H1 (cell line): ENCODE data around the gene AFG1L. TPM values are rescaled to one million over a fixed set of nuclear protein-coding genes. Genes with fewer than 3 reads are reported as not detected.

Experiments used
- CTCF ChIA-PET: fragments of 300-600 bp; sonication (Branson Sonifier 250); formaldehyde crosslinking; loops from one replicate; lab custom pipeline; 2021; ENCODE audit not compliant: partially characterized antibody; lab: Charles Lee
- POLR2A ChIA-PET: fragments of 300-600 bp; sonication (Branson Sonifier 250); formaldehyde crosslinking; loops from one replicate; lab custom pipeline; 2021; ENCODE audit warnings: inconsistent platforms; ENCODE audit not compliant: partially characterized antibody; lab: Charles Lee
- DNase-seq, 2 experiments: peaks; one replicate each; pipeline versions ENCODE4 v3.0.0 to v3.0.0-alpha.2; 2010 to 2022; ENCODE audit warnings: low spot score in 2 of 2, low read depth in 1 of 2, mixed read lengths in 1 of 2
- FAIRE-seq: peaks from 2 replicates; lab custom pipeline; 2011; peaks lifted over from hg19 to GRCh38; lab: Jason Lieb, UNC
- H2AFZ ChIP-seq: 2 replicates; pipeline ENCODE4 v1.8.1; 2012; ENCODE audit warnings: low read length, inconsistent platforms
- H2AK5ac ChIP-seq: 2 replicates; pipeline ENCODE4 v1.6.1; 2013; ENCODE audit warnings: low read depth, low read length
- H2BK120ac ChIP-seq: replicated peaks from 2 replicates; pipeline ENCODE3; 2013; ENCODE audit warnings: low read depth, low read length, inconsistent platforms
- H2BK12ac ChIP-seq: 2 replicates; pipeline ENCODE4 v1.6.1; 2013; ENCODE audit warnings: low read depth, low read length
- H2BK15ac ChIP-seq: 2 replicates; pipeline ENCODE4 v1.6.1; 2013; ENCODE audit warnings: low read length
- H2BK20ac ChIP-seq: 2 replicates; pipeline ENCODE4 v1.6.1; 2013; ENCODE audit warnings: low read length
- H2BK5ac ChIP-seq: 2 replicates; pipeline ENCODE4 v1.6.1; 2013; ENCODE audit warnings: low read depth, low read length
- H3K14ac ChIP-seq: 2 replicates; pipeline ENCODE4 v1.6.1; 2013; ENCODE audit warnings: inconsistent platforms; ENCODE audit not compliant: insufficient read length
- H3K18ac ChIP-seq: 2 replicates; pipeline ENCODE4 v1.6.1; 2013; ENCODE audit warnings: low read length; ENCODE audit errors: extremely low read depth
- H3K23ac ChIP-seq: 2 replicates; pipeline ENCODE4 v1.6.1; 2013; ENCODE audit warnings: inconsistent platforms; ENCODE audit not compliant: insufficient read length
- H3K23me2 ChIP-seq: 2 replicates; pipeline ENCODE4 v1.6.1; 2013; ENCODE audit warnings: low read depth, low read length
- H3K27ac ChIP-seq: 2 replicates; pipeline ENCODE4 v1.6.1; 2011; ENCODE audit warnings: low read depth, low read length, inconsistent platforms
- H3K27me3 ChIP-seq, 4 experiments: replicated peaks in 1 of 4; 1 replicate in 1 of 4; 2 replicates in 3 of 4; pipeline versions ENCODE4 v1.6.1 to v1.8.1; 2011 to 2013; ENCODE audit warnings: low read length in 3 of 4, mild to moderate bottlenecking in 3 of 4, inconsistent platforms in 2 of 4, mixed read lengths in 2 of 4, moderate library complexity in 1 of 4; ENCODE audit not compliant: control insufficient read depth in 3 of 4, insufficient read depth in 3 of 4; ENCODE audit errors: extremely low read depth in 1 of 4
- H3K36me3 ChIP-seq, 4 experiments: 2 replicates each; pipeline versions ENCODE4 v1.6.1 to v1.8.1; 2011 to 2013; ENCODE audit warnings: mild to moderate bottlenecking in 4 of 4, low read length in 3 of 4, moderate library complexity in 2 of 4, control low read depth in 1 of 4, inconsistent platforms in 1 of 4; ENCODE audit not compliant: insufficient read depth in 4 of 4, control insufficient read depth in 2 of 4
- H3K4ac ChIP-seq: replicated peaks from 2 replicates; pipeline ENCODE3; 2013; ENCODE audit warnings: low read length, low read depth, mixed read lengths, inconsistent platforms; ENCODE audit not compliant: insufficient read length
- H3K4me1 ChIP-seq, 4 experiments: replicated peaks in 1 of 4; 1 replicate in 1 of 4; 2 replicates in 3 of 4; pipeline versions ENCODE4 v1.6.1 to v1.8.1; 2011 to 2013; ENCODE audit warnings: low read length in 3 of 4, inconsistent platforms in 2 of 4, mixed read lengths in 1 of 4; ENCODE audit not compliant: insufficient read depth in 4 of 4, control insufficient read depth in 3 of 4
- H3K4me2 ChIP-seq, 2 experiments: 2 replicates each; pipeline versions ENCODE4 v1.6.1 to v1.8.1; 2011 to 2013; ENCODE audit warnings: low read depth in 2 of 2, low read length in 2 of 2, control low read depth in 1 of 2, inconsistent platforms in 1 of 2, mild to moderate bottlenecking in 1 of 2; ENCODE audit not compliant: insufficient read depth in 1 of 2
- H3K4me3 ChIP-seq, 4 experiments: fragments of 200-600, 300-600 bp in 1 of 4; sonication (generic), shearing (Covaris generic), sonication (Bioruptor Twin) in 1 of 4; 2 replicates each; pipeline versions ENCODE4 v1.5.1 to v1.8.1; 2011 to 2016; ENCODE audit warnings: low read length in 4 of 4, low read depth in 3 of 4, control low read depth in 2 of 4, inconsistent platforms in 2 of 4, mild to moderate bottlenecking in 2 of 4, mixed read lengths in 1 of 4, moderate library complexity in 1 of 4; ENCODE audit not compliant: insufficient read depth in 2 of 4; ENCODE audit errors: extremely low read depth in 1 of 4
- H3K56ac ChIP-seq: replicated peaks from 2 replicates; pipeline ENCODE3; 2013; ENCODE audit warnings: low read depth, mild to moderate bottlenecking, mixed read lengths, low read length, inconsistent platforms; ENCODE audit not compliant: insufficient read length
- H3K79me1 ChIP-seq: 2 replicates; pipeline ENCODE4 v1.6.1; 2013; ENCODE audit warnings: low read depth, low read length, control low read depth
- H3K79me2 ChIP-seq, 2 experiments: 2 replicates each; pipeline versions ENCODE4 v1.6.1 to v1.8.1; 2012 to 2013; ENCODE audit warnings: low read length in 2 of 2, mild to moderate bottlenecking in 2 of 2, inconsistent platforms in 1 of 2; ENCODE audit not compliant: insufficient read depth in 2 of 2, control insufficient read depth in 1 of 2
- H3K9ac ChIP-seq, 4 experiments: replicated peaks in 1 of 4; 1 replicate in 1 of 4; 2 replicates in 3 of 4; pipeline versions ENCODE4 v1.6.1 to v1.8.1; 2011 to 2013; ENCODE audit warnings: low read depth in 3 of 4, low read length in 3 of 4, control low read depth in 2 of 4, mild to moderate bottlenecking in 2 of 4, moderate library complexity in 2 of 4, inconsistent platforms in 1 of 4; ENCODE audit errors: extremely low read depth in 1 of 4
- H3K9me3 ChIP-seq, 2 experiments: 2 replicates each; pipeline versions ENCODE4 v1.6.1 to v1.8.1; 2012 to 2013; ENCODE audit warnings: mild to moderate bottlenecking in 2 of 2, moderate library complexity in 2 of 2, control low read depth in 1 of 2, inconsistent platforms in 1 of 2, low read depth in 1 of 2, low read length in 1 of 2, mixed read lengths in 1 of 2; ENCODE audit not compliant: insufficient read depth in 2 of 2
- H4K20me1 ChIP-seq, 2 experiments: replicated peaks in 1 of 2; 2 replicates each; pipeline versions ENCODE3 to v1.8.1; 2011 to 2013; ENCODE audit warnings: inconsistent platforms in 2 of 2, low read length in 2 of 2, mild to moderate bottlenecking in 1 of 2; ENCODE audit not compliant: insufficient read depth in 2 of 2, control insufficient read depth in 1 of 2
- H4K5ac ChIP-seq: 2 replicates; pipeline ENCODE4 v1.6.1; 2013; ENCODE audit warnings: low read length, low read depth, mixed read lengths, inconsistent platforms; ENCODE audit not compliant: insufficient read length
- H4K8ac ChIP-seq: 2 replicates; pipeline ENCODE4 v1.8.0; 2013; ENCODE audit warnings: mild to moderate bottlenecking, moderate library complexity, low read length, inconsistent platforms; ENCODE audit not compliant: insufficient read depth; ENCODE audit errors: extremely low read depth
- H4K91ac ChIP-seq: replicated peaks from 2 replicates; pipeline ENCODE3; 2013; ENCODE audit warnings: low read length, mixed read lengths, inconsistent platforms; ENCODE audit not compliant: insufficient read length
- POLR2AphosphoS5 ChIP-seq: IDR thresholded peaks from 2 replicates; pipeline ENCODE4 v1.6.1; 2011; ENCODE audit warnings: low read depth, low read length
- RXRA ChIP-seq: IDR thresholded peaks from 2 replicates; pipeline ENCODE4 v1.6.1; 2011; ENCODE audit warnings: low read depth, mild to moderate bottlenecking, low read length, moderate library complexity; ENCODE audit not compliant: insufficient read depth
- SIRT6 ChIP-seq: IDR thresholded peaks from one replicate; pipeline ENCODE4 v1.7.1; 2012; ENCODE audit warnings: low read length, inconsistent platforms
- SIX5 ChIP-seq: IDR thresholded peaks from 2 replicates; pipeline ENCODE4 v1.6.1; 2011; ENCODE audit warnings: mild to moderate bottlenecking, low read depth, low read length
- SP2 ChIP-seq: IDR thresholded peaks from 2 replicates; pipeline ENCODE4 v1.6.1; 2012; ENCODE audit warnings: mild to moderate bottlenecking, low read length, inconsistent platforms
- TCF12 ChIP-seq: IDR thresholded peaks from 2 replicates; pipeline ENCODE4 v1.6.1; 2011; ENCODE audit warnings: low read depth, mild to moderate bottlenecking, low read length
- WGBS, 2 experiments: shearing (Covaris generic) in 1 of 2; methylation state at CpG; one replicate each; pipeline versions ENCODE4 v1.1.6 to v1.1.7; 2013 to 2015; ENCODE audit warnings: low lambda C conversion rate in 2 of 2, mixed read lengths in 2 of 2, inconsistent platforms in 1 of 2, low coverage in 1 of 2, missing lambda C conversion rate in 1 of 2; ENCODE audit not compliant: insufficient replicate concordance in 2 of 2, insufficient coverage in 1 of 2, insufficient read length in 1 of 2; ENCODE audit errors: extremely low coverage in 1 of 2, missing lambda C conversion rate in 1 of 2; 5-methylcytosine and 5-hydroxymethylcytosine counted together
- polyA plus RNA-seq, 7 experiments: library from polyadenylated mRNA; depleted of rRNA in 3 of 7; stranded (reverse) in 5 of 7; unstranded in 2 of 7; fragments of >200 nt in 5 of 7; fragments of 200-250 nt in 2 of 7; gene quantifications; 1 replicate in 5 of 7; 2 replicates in 1 of 7; 4 replicates in 1 of 7; pipeline versions ENCODE4 v1.2.1 to v1.2.3, GENCODE V29; 2011 to 2013; ENCODE audit warnings: missing spikeins in 2 of 7, mixed read lengths in 2 of 7
- total RNA-seq: library from RNA; stranded (reverse); fragmentation: NEBNext Ultra II Directional; extraction: Animal tissue kit (Norgen Biotek cat#: 25700); gene quantifications from 2 replicates; pipeline ENCODE4 v1.2.1, GENCODE V29; 2021

Gene AFG1L
- total and polyA plus RNA-seq, 2 of the 8 experiments (the other 6 are each of a cell fraction or from before 2014, with no cell fraction given) = 0.98 to 5.7 TPM

DNA sequence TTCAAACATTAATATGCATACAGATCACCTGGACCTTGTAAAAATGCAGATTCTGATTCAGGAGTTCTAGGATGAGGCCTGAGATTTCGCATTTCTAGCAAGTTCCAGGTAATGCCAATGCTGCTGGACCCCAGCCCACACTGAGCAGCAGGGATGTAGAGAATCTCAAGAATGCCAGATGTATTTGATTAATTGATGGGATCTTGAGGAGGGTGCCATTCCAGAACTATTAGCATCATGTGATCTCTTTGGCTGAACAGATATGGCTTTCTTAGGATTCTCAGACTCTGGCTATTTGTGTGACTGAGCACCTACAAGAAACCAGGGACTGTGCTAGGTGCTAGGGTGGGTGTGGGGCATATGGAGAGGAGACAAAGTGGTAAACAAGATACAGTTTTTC lies 17.6 kb upstream of the AFG1L start:
- Histone ChIP-seq H3K9me3 (no peaks in the 10 kb centered on the region), H4K5ac (no peak overlapping the region), H4K20me1 (no peaks in the 10 kb centered on the region), H3K18ac (no peak overlapping the region), H3K4ac (no peak overlapping the region), H2BK20ac (no peak overlapping the region), H3K4me1 (peaks cover 0 to 4% (median 0%) of the 10 kb centered on the region in 4 experiments; a peak in 2 of 7 replicates), H3K27me3 (no peaks in the 10 kb centered on the region), H3K79me2 (no peaks in the 10 kb centered on the region), H2AFZ (no peak overlapping the region), H2BK15ac (no peak overlapping the region), H2BK120ac (no peak overlapping the region), H3K36me3 (no peaks in the 10 kb centered on the region), H2AK5ac (no peak overlapping the region), H3K4me3 (no peak overlapping the region), H3K14ac (no peak overlapping the region), H3K56ac (no peak overlapping the region), H2BK12ac (no peak overlapping the region), H2BK5ac (no peak overlapping the region), H3K23me2 (no peaks in the 10 kb centered on the region), H3K23ac (no peak overlapping the region), H3K9ac (no peak overlapping the region), H3K79me1 (no peaks in the 10 kb centered on the region), H4K91ac (no peak overlapping the region), H4K8ac (no peak overlapping the region), H3K27ac (no peak overlapping the region), H3K4me2 (no peak overlapping the region)
- ChIA-PET CTCF (no interaction called here), POLR2A (interaction anchor here (1.5 kb wide), 1 partner anchor 18 kb away, joined by 5 read pairs; the partner anchor contains the start of gene AFG1L)
- 88% methylated on average over 1 of the region's 1 CpG; no CpG with 5 or more reads in 1 of the 2 experiments for WGBS, 2 experiments
- FAIRE-seq (no peak), DNase-seq (peak in 1 of 2 experiments; percentile 8)
- TF ChIP-seq SIRT6 (no peak), RXRA (no peak), POLR2AphosphoS5 (no peak), SIX5 (no peak), SP2 (no peak), TCF12 (no peak)
